ENCODE data around the gene IFITM10. TPM values are rescaled to one million over a fixed set of nuclear protein-coding genes. Genes with fewer than 3 reads are reported as not detected.
"Not testable (repeated sequence)": the region's sequence is repeated elsewhere in the genome, so short reads cannot be mapped to it uniquely, and the experiment has no call there.

The IFITM10 gene
- total RNA-seq, 2 donors from 2014 or later: 0.17 to 0.42 TPM

DNA sequence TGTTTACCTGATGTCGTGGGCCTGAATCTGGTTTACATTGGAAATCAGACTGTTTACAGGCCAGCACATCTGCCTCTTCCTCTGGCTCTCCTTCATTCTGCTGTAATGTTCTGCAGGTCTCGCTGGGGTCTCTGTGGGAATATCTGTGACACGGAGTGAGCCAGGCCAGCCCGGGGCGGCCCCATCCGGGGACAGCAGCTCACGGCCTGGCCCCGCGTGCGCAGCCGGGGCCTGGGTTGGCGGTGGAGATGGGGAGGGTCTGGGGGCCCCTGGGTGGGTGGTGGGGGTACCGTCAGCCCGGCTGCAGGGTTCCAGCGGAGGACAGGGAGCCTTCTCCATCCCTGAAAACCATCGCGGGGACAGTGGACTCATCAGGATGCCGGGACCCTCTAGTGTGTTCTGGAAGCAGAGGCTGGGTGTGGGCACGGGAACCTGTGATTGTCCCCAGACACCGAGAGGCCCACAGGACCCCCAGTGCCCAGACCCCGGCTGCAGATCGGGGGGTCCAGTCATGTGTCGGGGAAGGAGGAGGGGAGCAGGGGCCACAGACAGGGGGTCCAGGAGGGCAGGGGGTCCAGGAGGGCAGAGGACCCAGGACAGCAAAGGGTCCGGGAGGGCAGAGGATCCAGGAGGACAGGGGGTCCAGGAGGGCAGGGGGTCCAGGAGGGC lies 66.4 kb downstream of the IFITM10 start:
- H3K4me1 Mint-ChIP-seq; H3K27ac Mint-ChIP-seq; ATAC-seq (replicated peaks); H3K9me3 Mint-ChIP-seq; H3K4me3 Mint-ChIP-seq; H3K36me3 Mint-ChIP-seq (ENCODE audit: low read depth): not testable (repeated sequence)
- peaks cover 12% of the 10 kb centered on the region for H3K27me3 Mint-ChIP-seq

DNA sequence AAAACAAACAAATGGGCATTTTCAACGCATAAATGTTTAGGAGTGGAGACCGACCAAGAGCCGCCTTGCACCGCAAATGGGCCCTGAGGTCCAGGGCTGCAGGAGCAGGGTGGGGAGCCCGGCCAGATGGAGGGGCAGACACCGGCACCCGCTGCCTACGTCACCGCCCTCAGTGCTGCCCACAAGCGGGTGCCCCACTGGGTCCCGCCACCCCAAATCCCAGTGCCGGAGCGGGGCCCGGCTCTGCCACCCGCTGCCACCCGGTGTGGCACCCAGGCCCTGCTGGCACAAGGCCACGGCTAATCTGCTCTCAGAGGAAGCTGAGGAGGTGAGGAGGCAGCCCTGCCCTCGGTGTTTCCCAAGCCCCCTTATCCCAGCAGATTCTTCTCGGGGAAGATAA lies 67.2 kb downstream of the IFITM10 start:
- not testable (repeated sequence) for H3K4me1 Mint-ChIP-seq; H3K4me3 Mint-ChIP-seq; H3K27me3 Mint-ChIP-seq; H3K36me3 Mint-ChIP-seq (ENCODE audit: low read depth); ATAC-seq (replicated peaks); H3K9me3 Mint-ChIP-seq; H3K27ac Mint-ChIP-seq

Other genes with a start within 250 kb of the IFITM10 start
- 1 to 10 TPM in 1 of 2 donors, under 1 TPM in 1; 0.80 to 1.7 TPM for gene DUSP8, start 178.3 kb downstream of the IFITM10 start, total RNA-seq
- gene KRTAP5-1, start 165.3 kb downstream of the IFITM10 start, total RNA-seq: not detected
- not detected for gene KRTAP5-2, start 152.3 kb downstream of the IFITM10 start, total RNA-seq
- not detected for gene KRTAP5-3, start 142.1 kb downstream of the IFITM10 start, total RNA-seq
- not detected for gene KRTAP5-4, start 128.5 kb downstream of the IFITM10 start, total RNA-seq
- not detected for gene KRTAP5-5, start 120.8 kb downstream of the IFITM10 start, total RNA-seq
- gene KRTAP5-6, start 53.4 kb downstream of the IFITM10 start, total RNA-seq: not detected
- gene CTSD, start 13.3 kb upstream of the IFITM10 start, total RNA-seq: 10 to 100 TPM; 38.0 to 59.1 TPM
- gene SYT8, start 84.4 kb upstream of the IFITM10 start, total RNA-seq: not detected
- not detected for gene TNNI2, start 88.4 kb upstream of the IFITM10 start, total RNA-seq
- 100 to 1,000 TPM; 328 to 423 TPM for gene LSP1, start 102.5 kb upstream of the IFITM10 start, total RNA-seq
- gene PRR33, start 141.3 kb upstream of the IFITM10 start, total RNA-seq: under 1 TPM in 1 of 2 donors, not detected in 1; 0.11 TPM
- gene TNNT3, start 169.1 kb upstream of the IFITM10 start, total RNA-seq: 10 to 100 TPM in 1 of 2 donors, 1 to 10 TPM in 1; 2.1 to 26.2 TPM
- gene MRPL23, start 196.7 kb upstream of the IFITM10 start, total RNA-seq: 100 to 1,000 TPM in 1 of 2 donors, 10 to 100 TPM in 1; 84.4 to 119 TPM
- not detected for gene H19, start 247.2 kb upstream of the IFITM10 start, total RNA-seq